HG02885 (cell line): ENCODE measurements around the gene ATG7.

Source experiments
- ATAC-seq: cut with Tn5 transposase; IDR thresholded peaks from one replicate; pipeline ENCODE4 v1.9.1; 2021; ENCODE audit warnings: mild to moderate bottlenecking; ENCODE audit not compliant: unreplicated experiment, poor library complexity

ATG7 gene

DNA sequence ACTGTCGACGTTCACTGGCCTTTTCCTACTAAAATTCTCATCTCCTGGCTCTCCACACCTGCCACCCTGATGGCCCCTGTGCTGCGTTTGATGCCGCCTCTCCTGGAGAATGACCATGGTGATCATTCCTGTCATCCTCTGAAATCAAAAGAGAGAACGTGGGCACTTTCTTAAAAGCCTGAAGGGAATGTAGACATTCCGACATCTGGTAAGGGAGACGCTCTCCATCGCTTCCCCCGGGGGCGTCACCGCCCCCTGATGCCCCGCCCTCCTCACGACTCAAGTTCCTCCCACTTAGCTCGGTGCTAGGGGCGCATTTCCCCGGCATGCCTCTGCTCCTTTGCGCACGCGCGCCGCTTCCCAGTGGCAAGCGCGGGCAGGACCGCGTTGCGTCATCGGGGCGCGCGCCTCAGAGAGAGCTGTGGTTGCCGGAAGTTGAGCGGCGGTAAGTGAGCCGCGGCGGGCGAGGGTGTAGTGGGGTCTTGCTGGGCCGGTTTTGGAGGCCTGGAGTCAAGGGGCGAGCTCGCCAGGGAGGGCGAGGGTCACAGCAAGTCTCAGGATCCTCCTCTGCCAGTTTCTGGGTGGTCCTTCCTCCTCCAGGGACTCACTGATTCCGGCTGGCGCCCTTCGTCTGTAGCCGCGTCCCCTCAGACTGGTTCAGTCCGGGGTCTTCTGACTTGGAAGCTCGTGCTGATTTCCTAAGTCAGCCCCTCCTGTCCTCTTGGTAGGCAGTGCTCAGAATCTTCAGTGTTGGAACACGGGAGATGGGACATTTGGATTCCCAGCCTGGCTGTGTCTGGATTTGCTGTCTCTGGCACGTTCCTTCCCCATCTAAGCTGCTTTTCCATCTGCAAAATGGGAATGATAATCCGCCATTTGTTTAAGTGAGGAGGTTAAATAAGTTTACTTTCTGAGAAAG, at the start of gene ATG7:
TSS of gene ATG7 (plus strand) at position 412 of the 919 bp plus-strand sequence. CDS start 26,299 bp downstream, outside the sequence.
- peak; percentile 99 for ATAC-seq

DNA sequence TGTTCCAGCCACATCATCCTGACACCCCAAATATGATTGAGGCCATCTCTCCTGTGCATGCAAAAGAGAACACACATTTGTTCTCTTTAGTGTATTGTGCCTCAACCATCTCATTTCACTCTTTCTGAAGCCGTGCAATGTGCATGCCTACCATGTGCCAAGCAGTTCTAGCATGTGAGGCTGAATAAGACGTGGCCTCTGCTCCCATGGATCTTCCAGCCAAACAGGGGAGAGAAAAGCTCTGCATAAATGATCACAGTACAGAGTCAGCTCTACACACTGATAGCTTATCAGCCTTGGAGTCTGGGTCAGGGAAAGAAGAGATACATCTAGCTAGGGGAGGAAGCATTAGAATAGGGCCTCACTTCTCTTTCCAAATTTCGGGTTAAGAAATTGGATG, 48.2 kb upstream of the ATG7 start:
- ATAC-seq, result no peak

- no peak for ATAC-seq
Measured at GRCh38 chr3:11224870-11225229, 47.3 kb upstream of the ATG7 start.

GRCh38 chr3:11226042-11226370, 46.2 kb upstream of the ATG7 start:
- no peak for ATAC-seq

- no peak for ATAC-seq
Measured at GRCh38 chr3:11228041-11228440, 44.2 kb upstream of the ATG7 start.

DNA sequence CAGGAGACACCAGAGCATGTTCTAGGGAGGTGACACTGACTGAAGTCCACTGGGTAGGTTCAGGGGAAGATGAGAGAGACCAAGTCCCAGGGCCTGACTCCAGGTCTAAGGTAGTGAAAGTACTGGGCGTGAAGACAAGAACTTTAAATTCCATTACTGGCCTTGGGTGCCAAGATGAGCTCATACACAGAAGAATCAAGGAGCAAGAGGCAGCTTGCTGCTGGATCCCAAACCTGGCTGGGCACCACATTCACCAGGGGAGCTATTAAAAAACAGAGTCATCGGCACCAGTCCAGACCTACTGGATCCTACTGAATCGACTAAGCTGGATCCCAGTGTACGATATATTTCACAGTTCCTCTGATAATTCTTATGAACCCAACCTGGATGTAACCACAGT, 42.1 kb upstream of the ATG7 start:
- ATAC-seq, result no peak

DNA sequence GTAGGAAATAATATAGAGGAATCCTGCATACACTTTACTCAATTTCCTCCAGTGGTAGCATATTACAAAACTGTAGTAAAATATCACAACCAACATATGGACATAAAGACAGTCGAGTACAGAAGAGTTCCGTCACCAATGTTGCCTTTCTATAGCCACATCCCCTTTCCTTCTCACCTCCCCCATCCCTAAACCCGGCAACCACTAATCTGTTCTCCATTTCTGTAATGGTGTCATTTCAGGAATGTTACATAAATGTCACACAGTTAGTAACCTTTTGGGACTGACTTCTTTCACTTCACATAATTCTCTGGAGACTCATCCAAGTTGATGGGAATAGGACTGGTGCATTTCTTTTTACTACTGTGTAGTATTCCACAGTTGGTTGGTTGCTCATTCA, 41.4 kb upstream of the ATG7 start:
- ATAC-seq, result no peak

GRCh38 chr3:11235385-11235784, 36.8 kb upstream of the ATG7 start:
- ATAC-seq, result no peak

DNA sequence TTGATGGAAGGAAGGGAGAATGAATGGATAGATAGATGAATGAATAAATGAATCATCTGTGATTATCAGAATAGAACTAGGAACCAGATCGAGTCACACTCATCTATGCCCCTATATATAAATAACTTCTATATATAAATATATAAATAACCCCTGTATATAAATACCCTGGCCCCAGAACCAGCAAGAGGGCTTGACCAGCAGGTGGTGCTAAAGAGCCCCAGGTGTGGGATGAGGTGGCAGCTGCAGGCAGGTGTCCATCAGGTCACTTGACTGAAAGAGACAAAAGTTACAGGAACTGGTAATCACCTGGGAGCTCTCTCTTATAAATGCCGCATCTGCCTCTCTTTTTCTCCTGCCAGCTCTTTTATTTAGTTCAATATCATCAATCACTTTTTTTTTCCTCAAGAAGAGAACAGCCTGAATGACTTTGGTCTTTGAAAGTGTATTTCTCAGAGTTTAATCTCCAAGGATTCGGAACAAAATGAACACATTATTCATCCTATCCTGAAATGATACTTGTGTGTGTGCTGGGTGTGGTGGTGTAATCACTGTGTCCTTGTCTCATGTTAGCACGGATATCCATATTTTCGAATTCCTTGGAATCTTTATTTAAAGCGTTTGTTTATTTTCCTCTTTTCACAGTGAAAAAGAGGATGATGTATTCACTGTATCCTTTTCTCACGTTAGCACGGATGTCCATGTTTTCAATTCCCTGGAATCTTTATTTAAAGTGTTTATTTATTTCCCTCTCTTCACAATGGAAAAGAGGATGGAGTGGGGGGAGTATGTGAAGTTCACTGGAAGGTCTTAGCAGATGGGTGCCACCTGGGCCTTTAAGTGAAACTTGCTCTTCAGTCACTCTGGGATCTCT, 35.4 kb upstream of the ATG7 start:
- no peak for ATAC-seq

- no peak for ATAC-seq
Measured at GRCh38 chr3:11238060-11238459, 34.1 kb upstream of the ATG7 start.

- ATAC-seq, result no peak
Measured at GRCh38 chr3:11238880-11239279, 33.3 kb upstream of the ATG7 start.

GRCh38 chr3:11239796-11240195, 32.4 kb upstream of the ATG7 start:
- no peak for ATAC-seq

- ATAC-seq, result no peak
Measured at GRCh38 chr3:11240496-11240895, 31.7 kb upstream of the ATG7 start.

DNA sequence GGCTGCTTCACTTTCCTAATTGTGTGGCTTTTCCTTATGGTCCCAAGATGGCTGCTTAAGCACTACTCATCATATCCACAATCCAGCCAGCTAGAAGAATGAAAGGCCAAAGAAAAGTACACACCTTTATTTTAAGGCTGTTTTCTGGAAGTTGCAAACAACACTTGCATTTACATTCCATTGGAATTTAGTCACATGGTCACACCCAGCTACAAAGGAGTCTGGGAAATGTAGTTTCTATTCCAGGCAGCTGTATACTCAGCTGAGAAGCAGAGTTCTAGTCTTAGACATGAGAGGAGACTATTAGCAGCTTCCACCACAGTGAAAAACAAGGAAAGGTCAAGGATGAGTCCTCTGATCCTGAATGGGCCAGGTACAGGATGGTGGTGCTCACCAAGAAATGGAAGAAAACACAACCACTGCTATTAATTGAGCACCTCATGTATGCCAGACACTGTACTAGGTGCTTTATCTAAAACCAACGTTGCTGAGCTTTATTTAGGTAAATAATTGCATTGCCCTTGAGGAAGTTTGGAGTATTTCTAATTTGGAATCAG, 28.0 kb upstream of the ATG7 start:
- no peak for ATAC-seq

GRCh38 chr3:11245276-11245675, 26.9 kb upstream of the ATG7 start:
- ATAC-seq, result no peak

GRCh38 chr3:11245827-11246662, 26.2 kb upstream of the ATG7 start:
- ATAC-seq, result no peak

- ATAC-seq, result no peak
Measured at GRCh38 chr3:11246663-11246970, 25.6 kb upstream of the ATG7 start.

- no peak for ATAC-seq
Measured at GRCh38 chr3:11247362-11247761, 24.8 kb upstream of the ATG7 start.

- ATAC-seq, result no peak
Measured at GRCh38 chr3:11248596-11248995, 23.6 kb upstream of the ATG7 start.
